SK-N-SH (cell line): Measurements from ENCODE around the gene NNAT. TPM values are rescaled to one million over a fixed set of nuclear protein-coding genes. Genes with fewer than 3 reads are reported as not detected.

ENCODE experiments used
- CTCF ChIA-PET: fragments of 300-600, 350-600 bp; formaldehyde crosslinking; extraction: SDS; loops from one replicate; lab custom pipeline; 2021; lab: Yijun Ruan, JAX
- POLR2A ChIA-PET: fragments of 350-600 bp; sonication (Branson Sonifier 250); formaldehyde crosslinking; extraction: SDS; loops from one replicate; lab custom pipeline; 2020; ENCODE audit warnings: antibody characterized with exemption, inconsistent platforms; lab: Yijun Ruan, JAX
- DNase-seq: peaks from one replicate; pipeline ENCODE4 v3.0.0; 2012
- H2AFZ ChIP-seq: fragments of 200-600 bp; sonication (generic); 2 replicates; pipeline ENCODE4 v1.8.1; 2016; ENCODE audit warnings: antibody characterized with exemption, mild to moderate bottlenecking, low read depth
- H3F3A ChIP-seq: fragments of 200-600 bp; sonication (generic); replicated peaks from 2 replicates; pipeline ENCODE3; 2016; ENCODE audit warnings: antibody characterized with exemption, mild to moderate bottlenecking; ENCODE audit not compliant: insufficient read depth
- H3K27ac ChIP-seq, 2 experiments: fragments of 200-500 bp in 1 of 2; fragments of 200-600 bp in 1 of 2; sonication (Bioruptor generic) in 1 of 2; sonication (generic), shearing (Covaris generic) in 1 of 2; 2 replicates each; pipeline versions ENCODE4 v1.5.1 to v1.6.1; 2014 to 2016; ENCODE audit warnings: low read depth in 2 of 2, inconsistent platforms in 1 of 2, low read length in 1 of 2, mild to moderate bottlenecking in 1 of 2, mixed read lengths in 1 of 2
- H3K27me3 ChIP-seq: fragments of 200-600 bp; sonication (generic), shearing (Covaris generic); 2 replicates; pipeline ENCODE4 v1.6.1; 2016; ENCODE audit warnings: mixed run types; ENCODE audit not compliant: insufficient read depth
- H3K36me3 ChIP-seq, 2 experiments: fragments of 200-500 bp in 1 of 2; fragments of 200-600 bp in 1 of 2; sonication (Bioruptor generic) in 1 of 2; sonication (generic) in 1 of 2; replicated peaks in 1 of 2; 2 replicates each; pipeline versions ENCODE3 to v1.5.1; 2014 to 2016; ENCODE audit warnings: low read length in 1 of 2, mild to moderate bottlenecking in 1 of 2; ENCODE audit not compliant: insufficient read depth in 2 of 2, control insufficient read depth in 1 of 2
- H3K4me1 ChIP-seq, 2 experiments: fragments of 200-500 bp in 1 of 2; fragments of 200-600 bp in 1 of 2; sonication (Bioruptor generic) in 1 of 2; sonication (generic), shearing (Covaris generic) in 1 of 2; 2 replicates each; pipeline versions ENCODE4 v1.5.1 to v1.6.1; 2014 to 2016; ENCODE audit warnings: low read depth in 1 of 2, low read length in 1 of 2, mixed run types in 1 of 2; ENCODE audit not compliant: insufficient read depth in 2 of 2, control insufficient read depth in 1 of 2
- H3K4me2 ChIP-seq: fragments of 200-600 bp; sonication (generic), shearing (Covaris generic); 2 replicates; pipeline ENCODE4 v1.6.1; 2017; ENCODE audit warnings: mixed run types
- H3K4me3 ChIP-seq, 2 experiments: fragments of 200-500 bp in 1 of 2; fragments of 200-600 bp in 1 of 2; sonication (Bioruptor generic) in 1 of 2; sonication (generic), shearing (Covaris generic) in 1 of 2; 2 replicates each; pipeline versions ENCODE4 v1.5.1 to v1.8.1; 2014 to 2016; ENCODE audit warnings: low read depth in 2 of 2, inconsistent platforms in 1 of 2, low read length in 1 of 2, mild to moderate bottlenecking in 1 of 2, mixed read lengths in 1 of 2, moderate library complexity in 1 of 2
- H3K79me2 ChIP-seq: fragments of 200-600 bp; sonication (generic); 2 replicates; pipeline ENCODE4 v1.8.1; 2017; ENCODE audit warnings: mild to moderate bottlenecking; ENCODE audit not compliant: insufficient read depth
- H3K9ac ChIP-seq: fragments of 200-600 bp; sonication (generic); 2 replicates; pipeline ENCODE4 v1.6.1; 2017; ENCODE audit warnings: mixed run types
- H3K9me2 ChIP-seq: fragments of 200-600 bp; sonication (generic); 2 replicates; pipeline ENCODE4 v1.6.1; 2017; ENCODE audit warnings: mixed run types
- H3K9me3 ChIP-seq: fragments of 200-600 bp; sonication (generic); 2 replicates; pipeline ENCODE4 v1.6.1; 2017; ENCODE audit warnings: mixed run types, mild to moderate bottlenecking, moderate library complexity
- H4K20me1 ChIP-seq: fragments of 200-600 bp; sonication (generic); 2 replicates; pipeline ENCODE4 v1.6.1; 2017; ENCODE audit warnings: mild to moderate bottlenecking, mixed run types; ENCODE audit not compliant: insufficient read depth
- CHD2 ChIP-seq: fragments of 150-350 bp; IDR thresholded peaks from 2 replicates; pipeline ENCODE4 v1.6.1; 2018; ENCODE audit warnings: low read length; ENCODE audit not compliant: partially characterized antibody
- CTCF ChIP-seq: fragments of 200-600 bp; sonication (generic); IDR thresholded peaks from 2 replicates; pipeline ENCODE4 v1.6.1; 2017; ENCODE audit warnings: antibody characterized with exemption, mild to moderate bottlenecking, moderate library complexity
- ELF1 ChIP-seq: IDR thresholded peaks from 2 replicates; pipeline ENCODE4 v1.4.0; 2012
- FOSL2 ChIP-seq: IDR thresholded peaks from 2 replicates; pipeline ENCODE4 v1.4.0; 2012; ENCODE audit warnings: low read depth, mild to moderate bottlenecking, moderate library complexity, borderline replicate concordance
- FOXJ3 ChIP-seq: sonication (generic); formaldehyde crosslinking; IDR thresholded peaks from 2 replicates; pipeline ENCODE4 v1.5.1; 2020; ENCODE audit warnings: mild to moderate bottlenecking, missing genetic modification reagents
- GABPA ChIP-seq: IDR thresholded peaks from 2 replicates; pipeline ENCODE4 v1.4.0; 2012; ENCODE audit warnings: low read depth, mild to moderate bottlenecking
- GATA2 ChIP-seq: sonication (generic); formaldehyde crosslinking; IDR thresholded peaks from 2 replicates; pipeline ENCODE4 v1.5.0; 2020; ENCODE audit warnings: mild to moderate bottlenecking, missing genetic modification reagents
- IRF3 ChIP-seq: fragments of 150-350 bp; IDR thresholded peaks from 2 replicates; pipeline ENCODE4 v1.6.1; 2016; ENCODE audit warnings: mild to moderate bottlenecking, low read depth, low read length
- MEF2A ChIP-seq: IDR thresholded peaks from 2 replicates; pipeline ENCODE4 v1.4.0; 2012; ENCODE audit warnings: low read depth, borderline replicate concordance
- MXI1 ChIP-seq: IDR thresholded peaks from 2 replicates; pipeline ENCODE4 v1.6.1; 2012; ENCODE audit warnings: mild to moderate bottlenecking, low read depth, low read length, improper control_type of control experiment
- NRF1 ChIP-seq: IDR thresholded peaks from 2 replicates; pipeline ENCODE4 v1.6.1; 2012; ENCODE audit warnings: low read depth, mild to moderate bottlenecking, low read length
- RCOR1 ChIP-seq: fragments of 150-350 bp; IDR thresholded peaks from 2 replicates; pipeline ENCODE4 v1.6.1; 2017; ENCODE audit warnings: antibody characterized with exemption, low read length
- RFX5 ChIP-seq: IDR thresholded peaks from 2 replicates; pipeline ENCODE4 v1.6.1; 2012; ENCODE audit warnings: mild to moderate bottlenecking, improper control_type of control experiment, low read length
- TEAD4 ChIP-seq: IDR thresholded peaks from 2 replicates; pipeline ENCODE4 v1.4.0; 2012; ENCODE audit warnings: mild to moderate bottlenecking, borderline replicate concordance; ENCODE audit not compliant: insufficient read depth
- USF1 ChIP-seq: IDR thresholded peaks from 2 replicates; pipeline ENCODE4 v1.4.0; 2012; ENCODE audit warnings: low read depth, borderline replicate concordance
- WGBS: methylation state at CpG from one replicate; pipeline ENCODE4 v1.1.6; 2017; ENCODE audit warnings: low lambda C conversion rate; 5-methylcytosine and 5-hydroxymethylcytosine counted together
- polyA plus RNA-seq, 3 experiments: library from polyadenylated mRNA; depleted of rRNA; stranded (reverse); fragments of >200 nt; gene quantifications; 2 replicates each; pipeline ENCODE4 v1.2.3, GENCODE V29; 2012
- TF ChIP-seq, protein P1 (sequence below): fragments of 150-350 bp; IDR thresholded peaks from 2 replicates; pipeline ENCODE4 v1.6.1; 2017; ENCODE audit warnings: antibody characterized with exemption, low read length, low read depth, borderline replicate concordance
- TF ChIP-seq, protein P2 (sequence below): IDR thresholded peaks from 2 replicates; pipeline ENCODE4 v1.4.0; 2012; ENCODE audit warnings: low read depth

Gene NNAT
- polyA plus RNA-seq, 1 of the 3 experiments (the other 2 are of a cell fraction): 6.7 TPM

DNA sequence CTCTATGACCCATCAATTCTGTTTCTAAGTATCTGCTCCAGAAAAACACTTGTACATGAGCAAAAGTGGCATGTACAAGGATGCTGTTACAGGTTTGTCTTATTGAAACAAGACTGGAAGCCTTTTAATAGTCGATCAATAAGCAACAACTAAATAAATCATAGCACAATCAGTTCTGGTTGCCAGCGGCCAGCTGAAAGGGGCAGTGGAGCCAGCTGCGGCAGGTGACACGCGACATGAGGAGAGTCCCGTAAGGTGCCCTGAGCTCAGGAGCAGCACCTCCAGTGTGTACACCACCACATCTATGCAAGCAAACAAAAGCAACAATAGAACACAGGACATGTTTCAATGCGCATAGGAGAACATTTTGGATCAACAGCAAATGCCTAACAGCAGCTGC is 20.7 kb upstream of the NNAT start:
- no peaks in the 10 kb centered on the region for H4K20me1 ChIP-seq
- ChIA-PET POLR2A (no interaction called here), CTCF (interaction anchor here (1.2 kb wide), 1 partner anchor 305 kb away, joined by 3 read pairs; no protein-coding TSS in a partner anchor)
- no peaks in the 10 kb centered on the region for H3K9me2 ChIP-seq
- H3K36me3 ChIP-seq: no peaks in the 10 kb centered on the region
- no peak overlapping the region for H3K9ac ChIP-seq
- H3K27ac ChIP-seq: no peak overlapping the region
- H3K9me3 ChIP-seq: no peaks in the 10 kb centered on the region
- no peaks in the 10 kb centered on the region for H3K4me1 ChIP-seq
- DNase-seq: no peak
- no peak overlapping the region for H3K4me3 ChIP-seq
- H3K4me2 ChIP-seq: no peak overlapping the region
- H3F3A ChIP-seq: no peaks in the 10 kb centered on the region
- no peak overlapping the region for H2AFZ ChIP-seq
- WGBS: 92% methylated on average over 7 of the region's 7 CpGs
- H3K79me2 ChIP-seq: no peaks in the 10 kb centered on the region
- no peaks in the 10 kb centered on the region for H3K27me3 ChIP-seq
- TF ChIP-seq GABPA: no peak
- TF ChIP-seq ELF1: no peak
- no peak for TF ChIP-seq TEAD4
- TF ChIP-seq IRF3: no peak
- TF ChIP-seq, protein P1, sequence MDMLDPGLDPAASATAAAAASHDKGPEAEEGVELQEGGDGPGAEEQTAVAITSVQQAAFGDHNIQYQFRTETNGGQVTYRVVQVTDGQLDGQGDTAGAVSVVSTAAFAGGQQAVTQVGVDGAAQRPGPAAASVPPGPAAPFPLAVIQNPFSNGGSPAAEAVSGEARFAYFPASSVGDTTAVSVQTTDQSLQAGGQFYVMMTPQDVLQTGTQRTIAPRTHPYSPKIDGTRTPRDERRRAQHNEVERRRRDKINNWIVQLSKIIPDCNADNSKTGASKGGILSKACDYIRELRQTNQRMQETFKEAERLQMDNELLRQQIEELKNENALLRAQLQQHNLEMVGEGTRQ: no peak
- no peak for TF ChIP-seq FOXJ3 (CRISPR knock-in tag)
- no peak for TF ChIP-seq CTCF
- TF ChIP-seq MEF2A: no peak
- TF ChIP-seq CHD2: no peak
- no peak for TF ChIP-seq MXI1
- no peak for TF ChIP-seq RFX5
- TF ChIP-seq NRF1: no peak
- TF ChIP-seq GATA2 (CRISPR knock-in tag): no peak
- TF ChIP-seq, protein P2, sequence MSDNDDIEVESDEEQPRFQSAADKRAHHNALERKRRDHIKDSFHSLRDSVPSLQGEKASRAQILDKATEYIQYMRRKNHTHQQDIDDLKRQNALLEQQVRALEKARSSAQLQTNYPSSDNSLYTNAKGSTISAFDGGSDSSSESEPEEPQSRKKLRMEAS: no peak
- TF ChIP-seq FOSL2: no peak
- no peak for TF ChIP-seq RCOR1
- no peak for TF ChIP-seq USF1
